ENCODE measurements around the gene PLEKHA4.

DNA sequence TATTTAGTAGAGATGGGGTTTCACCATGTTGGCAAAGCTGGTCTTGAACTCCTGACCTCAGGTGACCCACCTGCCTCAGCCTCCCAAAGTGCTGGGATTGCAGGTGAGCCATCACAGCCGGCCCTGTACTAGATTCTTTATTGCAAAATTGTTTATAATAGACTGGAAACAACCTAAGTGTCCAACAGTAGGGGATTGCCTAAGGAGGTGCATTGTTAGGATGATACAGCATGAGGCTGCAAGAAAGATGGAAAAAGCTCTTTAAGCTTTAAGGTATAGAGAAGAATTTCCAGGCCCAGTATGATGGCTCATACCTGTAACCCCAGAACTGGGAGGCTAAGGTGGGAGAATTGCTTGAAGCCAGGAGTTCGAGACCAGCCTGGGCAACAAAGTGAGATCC lies 65.8 kb downstream of the PLEKHA4 start:
- TF ChIP-seq, protein P1, sequence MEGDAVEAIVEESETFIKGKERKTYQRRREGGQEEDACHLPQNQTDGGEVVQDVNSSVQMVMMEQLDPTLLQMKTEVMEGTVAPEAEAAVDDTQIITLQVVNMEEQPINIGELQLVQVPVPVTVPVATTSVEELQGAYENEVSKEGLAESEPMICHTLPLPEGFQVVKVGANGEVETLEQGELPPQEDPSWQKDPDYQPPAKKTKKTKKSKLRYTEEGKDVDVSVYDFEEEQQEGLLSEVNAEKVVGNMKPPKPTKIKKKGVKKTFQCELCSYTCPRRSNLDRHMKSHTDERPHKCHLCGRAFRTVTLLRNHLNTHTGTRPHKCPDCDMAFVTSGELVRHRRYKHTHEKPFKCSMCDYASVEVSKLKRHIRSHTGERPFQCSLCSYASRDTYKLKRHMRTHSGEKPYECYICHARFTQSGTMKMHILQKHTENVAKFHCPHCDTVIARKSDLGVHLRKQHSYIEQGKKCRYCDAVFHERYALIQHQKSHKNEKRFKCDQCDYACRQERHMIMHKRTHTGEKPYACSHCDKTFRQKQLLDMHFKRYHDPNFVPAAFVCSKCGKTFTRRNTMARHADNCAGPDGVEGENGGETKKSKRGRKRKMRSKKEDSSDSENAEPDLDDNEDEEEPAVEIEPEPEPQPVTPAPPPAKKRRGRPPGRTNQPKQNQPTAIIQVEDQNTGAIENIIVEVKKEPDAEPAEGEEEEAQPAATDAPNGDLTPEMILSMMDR (IDR thresholded peaks at IDR 0.05): no peak
- TF ChIP-seq POLR2AphosphoS5 (IDR thresholded peaks at IDR 0.05): no peak
- no peak for TF ChIP-seq POLR2A (IDR thresholded peaks at IDR 0.05)

Measured in gastroesophageal sphincter (tissue), 3 donors.